Right ventricle myocardium inferior (tissue), 1 donor: ENCODE measurements around the gene RAB22A. TPM values are rescaled to one million over a fixed set of nuclear protein-coding genes. Genes with fewer than 3 reads are reported as not detected.

ENCODE experiments used
- total RNA-seq: library from RNA; stranded (reverse); fragmentation: NEBNext Ultra II Directional; extraction: Animal tissue kit (Norgen Biotek cat#: 25700); gene quantifications from one replicate; pipeline ENCODE4 v1.2.1, GENCODE V29; 2021
- donor health status: DM: no; HTN: yes; CAD: no; lungs with severe emphysema.

Gene RAB22A
- total RNA-seq, 1 donor from 2014 or later = 8.3 TPM

Other genes with a start within 250 kb of the RAB22A start
- not detected for gene ANKRD60, start 81.1 kb upstream of the RAB22A start, total RNA-seq
- gene VAPB, start 79.5 kb downstream of the RAB22A start, total RNA-seq = 72.4 TPM
- 0.32 TPM for gene APCDD1L, start 205.7 kb downstream of the RAB22A start, total RNA-seq